HG03045 (cell line): Measurements from ENCODE around the gene SPATC1L.

Experiments used
- ATAC-seq: cut with Tn5 transposase; IDR thresholded peaks from one replicate; pipeline ENCODE4 v1.9.1; 2021; ENCODE audit warnings: mild to moderate bottlenecking, moderate library complexity; ENCODE audit not compliant: unreplicated experiment

SPATC1L gene

GRCh38 chr21:46137908-46138307 lies 46.4 kb downstream of the SPATC1L start:
- no peak for ATAC-seq

- ATAC-seq: no peak
Measured at GRCh38 chr21:46136739-46137349, 47.4 kb downstream of the SPATC1L start.

DNA sequence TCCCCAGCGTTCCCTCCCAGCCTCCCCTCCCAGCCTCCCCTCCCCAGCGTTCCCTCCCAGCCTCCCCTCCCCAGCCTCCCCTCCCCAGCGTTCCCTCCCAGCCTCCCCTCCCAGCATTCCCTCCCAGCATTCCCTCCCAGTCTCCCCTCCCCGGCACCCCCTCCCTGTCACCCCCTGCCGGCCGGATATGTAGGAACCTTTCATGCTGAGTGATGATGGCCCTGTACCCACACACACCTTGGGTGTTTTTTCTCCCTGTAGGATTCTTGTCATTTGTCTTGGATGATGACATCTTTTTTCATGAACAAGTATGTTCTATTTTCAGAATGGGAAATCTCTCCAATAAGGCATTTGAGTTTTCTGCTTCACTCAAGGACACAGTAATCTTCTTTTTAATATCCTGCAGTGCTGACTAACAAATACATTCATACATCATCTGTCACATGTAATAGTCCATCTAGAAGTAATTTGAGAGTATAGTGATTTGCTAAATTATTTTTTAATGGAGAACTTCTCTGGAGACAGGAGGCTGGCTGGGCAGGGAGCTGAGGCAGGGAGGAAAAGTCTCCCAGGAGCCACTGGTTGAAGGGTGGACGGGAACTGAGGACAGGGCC lies 48.4 kb downstream of the SPATC1L start:
- ATAC-seq: no peak

DNA sequence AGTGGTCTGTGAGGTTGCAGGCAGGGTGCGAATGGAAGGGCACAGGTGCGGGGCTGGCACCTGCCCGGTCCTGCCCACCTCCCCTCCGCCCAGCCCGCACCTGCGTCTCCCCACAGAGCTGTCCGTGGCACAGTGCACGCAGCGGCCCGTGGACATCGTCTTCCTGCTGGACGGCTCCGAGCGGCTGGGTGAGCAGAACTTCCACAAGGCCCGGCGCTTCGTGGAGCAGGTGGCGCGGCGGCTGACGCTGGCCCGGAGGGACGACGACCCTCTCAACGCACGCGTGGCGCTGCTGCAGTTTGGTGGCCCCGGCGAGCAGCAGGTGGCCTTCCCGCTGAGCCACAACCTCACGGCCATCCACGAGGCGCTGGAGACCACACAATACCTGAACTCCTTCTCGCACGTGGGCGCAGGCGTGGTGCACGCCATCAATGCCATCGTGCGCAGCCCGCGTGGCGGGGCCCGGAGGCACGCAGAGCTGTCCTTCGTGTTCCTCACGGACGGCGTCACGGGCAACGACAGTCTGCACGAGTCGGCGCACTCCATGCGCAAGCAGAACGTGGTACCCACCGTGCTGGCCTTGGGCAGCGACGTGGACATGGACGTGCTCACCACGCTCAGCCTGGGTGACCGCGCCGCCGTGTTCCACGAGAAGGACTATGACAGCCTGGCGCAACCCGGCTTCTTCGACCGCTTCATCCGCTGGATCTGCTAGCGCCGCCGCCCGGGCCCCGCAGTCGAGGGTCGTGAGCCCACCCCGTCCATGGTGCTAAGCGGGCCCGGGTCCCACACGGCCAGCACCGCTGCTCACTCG lies 52.2 kb downstream of the SPATC1L start:
- ATAC-seq: no peak

DNA sequence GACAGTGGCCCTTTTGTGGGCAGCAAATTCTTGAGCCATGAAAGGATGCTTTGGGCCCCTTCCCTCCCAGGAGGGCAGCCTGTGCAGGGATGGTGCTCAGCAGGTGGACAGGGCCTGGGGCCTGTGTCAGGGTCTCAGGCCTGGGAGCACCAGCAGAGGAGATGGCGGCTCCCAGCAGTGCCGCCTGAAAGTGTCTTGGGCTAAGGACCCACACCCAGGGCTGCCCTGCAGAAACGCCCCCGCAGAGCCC lies 52.7 kb downstream of the SPATC1L start:
- ATAC-seq: no peak

- ATAC-seq: no peak
Measured at GRCh38 chr21:46130831-46131587, 53.2 kb downstream of the SPATC1L start.

- no peak for ATAC-seq
Measured at GRCh38 chr21:46129846-46130651, 54.2 kb downstream of the SPATC1L start.

- no peak for ATAC-seq
Measured at GRCh38 chr21:46128933-46129571, 55.2 kb downstream of the SPATC1L start.

- no peak for ATAC-seq
Measured at GRCh38 chr21:46128106-46128932, 55.9 kb downstream of the SPATC1L start.

- no peak for ATAC-seq
Measured at GRCh38 chr21:46127239-46128105, 56.8 kb downstream of the SPATC1L start.

GRCh38 chr21:46126309-46127238 lies 57.7 kb downstream of the SPATC1L start:
- ATAC-seq: no peak

GRCh38 chr21:46125846-46126301 lies 58.4 kb downstream of the SPATC1L start:
- ATAC-seq: no peak

DNA sequence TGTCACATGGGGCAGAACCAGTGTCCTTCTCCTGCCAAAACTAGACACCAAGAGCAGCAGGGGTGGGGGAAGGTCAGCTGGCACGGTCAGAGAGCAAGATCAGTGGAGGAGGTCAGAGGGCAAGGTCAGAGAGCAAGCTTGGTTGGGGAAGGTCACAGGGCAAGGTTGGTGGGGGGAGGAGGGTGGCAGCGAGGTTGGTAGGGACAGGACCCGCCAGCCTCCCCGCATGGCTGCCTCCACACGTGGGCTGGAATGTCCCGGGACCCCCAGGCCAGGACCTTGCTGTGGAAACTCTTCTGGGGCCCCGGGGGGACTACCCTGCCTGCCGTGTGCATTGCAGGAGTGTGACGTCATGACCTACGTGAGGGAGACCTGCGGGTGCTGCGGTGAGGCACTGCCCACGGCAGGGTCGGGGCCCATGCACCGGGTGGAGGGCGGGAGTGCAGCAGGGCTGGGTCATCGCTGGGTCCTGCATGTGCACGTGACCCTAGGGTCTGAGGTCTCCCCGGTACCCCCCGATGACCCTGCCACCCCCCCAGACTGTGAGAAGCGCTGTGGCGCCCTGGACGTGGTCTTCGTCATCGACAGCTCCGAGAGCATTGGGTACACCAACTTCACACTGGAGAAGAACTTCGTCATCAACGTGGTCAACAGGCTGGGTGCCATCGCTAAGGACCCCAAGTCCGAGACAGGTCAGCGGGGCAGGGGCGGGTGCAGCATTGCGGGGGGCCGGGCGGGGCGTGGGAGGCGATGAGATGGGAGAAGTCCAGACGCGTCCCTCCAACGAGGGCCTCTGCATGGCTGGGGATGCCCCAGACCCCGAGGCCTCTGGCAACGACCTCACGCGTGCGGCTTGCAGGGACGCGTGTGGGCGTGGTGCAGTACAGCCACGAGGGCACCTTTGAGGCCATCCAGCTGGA lies 59.1 kb downstream of the SPATC1L start:
- no peak for ATAC-seq

GRCh38 chr21:46124083-46124925 lies 60.0 kb downstream of the SPATC1L start:
- no peak for ATAC-seq
